Occipital lobe (tissue), 2 donors: ENCODE measurements around the gene NELFA. TPM values are rescaled to one million over a fixed set of nuclear protein-coding genes. Genes with fewer than 3 reads are reported as not detected.

Source experiments
- DNase-seq: peaks from one replicate; lab custom pipeline; 2025; lab: John Stamatoyannopoulos, UW
- total RNA-seq: library from RNA; depleted of rRNA; stranded (reverse); fragments of >200 nt; gene quantifications from one replicate; pipeline ENCODE4 v1.2.3, GENCODE V29; 2014

NELFA gene
- total RNA-seq, 1 donor from 2014 or later: 19.0 TPM

GRCh38 chr4:1967512-1968149 is 41.1 kb downstream of the NELFA start:
- DNase-seq: no peak

- DNase-seq: no peak
These were observed 43.8 kb downstream of the NELFA start for GRCh38 chr4:1964971-1965370.

- DNase-seq: no peak
These were observed 44.3 kb downstream of the NELFA start for GRCh38 chr4:1964443-1964842.

- no peak for DNase-seq
These were observed 45.8 kb downstream of the NELFA start for GRCh38 chr4:1962980-1963379.

GRCh38 chr4:1961563-1961962 is 47.2 kb downstream of the NELFA start:
- no peak for DNase-seq

GRCh38 chr4:1961038-1961437 is 47.7 kb downstream of the NELFA start:
- DNase-seq: no peak

GRCh38 chr4:1960170-1960825 is 48.5 kb downstream of the NELFA start:
- DNase-seq: no peak

GRCh38 chr4:1959104-1959384 is 49.7 kb downstream of the NELFA start:
- no peak for DNase-seq

GRCh38 chr4:1958276-1959103 is 50.3 kb downstream of the NELFA start:
- no peak for DNase-seq

GRCh38 chr4:1956631-1957030 is 52.1 kb downstream of the NELFA start:
- no peak for DNase-seq

- no peak for DNase-seq
These were observed 55.4 kb downstream of the NELFA start for GRCh38 chr4:1953335-1953734.

GRCh38 chr4:1952719-1953118 is 56.1 kb downstream of the NELFA start:
- DNase-seq: no peak

GRCh38 chr4:1952058-1952700 is 56.6 kb downstream of the NELFA start:
- no peak for DNase-seq

GRCh38 chr4:1950369-1950768 is 58.4 kb downstream of the NELFA start:
- DNase-seq: no peak

GRCh38 chr4:1948892-1949436 is 59.8 kb downstream of the NELFA start:
- no peak for DNase-seq

- no peak for DNase-seq
These were observed 60.5 kb downstream of the NELFA start for GRCh38 chr4:1948232-1948631.

GRCh38 chr4:1945912-1946311 is 62.9 kb downstream of the NELFA start:
- no peak for DNase-seq

GRCh38 chr4:1945124-1945895 is 63.5 kb downstream of the NELFA start:
- no peak for DNase-seq

- DNase-seq: no peak
These were observed 64.8 kb downstream of the NELFA start for GRCh38 chr4:1943928-1944327.

GRCh38 chr4:1940566-1940965 is 68.2 kb downstream of the NELFA start:
- no peak for DNase-seq
